Neural cell (in vitro differentiated cells): ENCODE results near the gene POU2AF3. TPM values are rescaled to one million over a fixed set of nuclear protein-coding genes. Genes with fewer than 3 reads are reported as not detected.

Experiments used
- H2AFZ ChIP-seq: fragments of 200-600, 300-800 bp; sonication (generic), shearing (Covaris generic); 2 replicates; pipeline ENCODE4 v1.6.0; 2014; ENCODE audit warnings: low read depth, mild to moderate bottlenecking, antibody characterized with exemption, low read length, moderate library complexity
- H3F3A ChIP-seq: fragments of 200-600 bp; shearing (Covaris generic); 2 replicates; pipeline ENCODE4 v1.6.1; 2016; ENCODE audit warnings: mild to moderate bottlenecking, moderate library complexity, mixed read lengths, antibody characterized with exemption, low read length; ENCODE audit not compliant: insufficient read depth, poor library complexity, severe bottlenecking
- H3K27ac ChIP-seq: fragments of 200-600, 300-800 bp; sonication (generic), shearing (Covaris generic); 2 replicates; pipeline ENCODE4 v1.5.1; 2014; ENCODE audit warnings: mild to moderate bottlenecking, low read length, moderate library complexity
- H3K27me3 ChIP-seq: fragments of 300-800, 200-600 bp; sonication (generic), shearing (Covaris generic); 2 replicates; pipeline ENCODE4 v1.6.0; 2014; ENCODE audit warnings: mild to moderate bottlenecking, low read depth, low read length, moderate library complexity; ENCODE audit not compliant: insufficient read depth
- H3K36me3 ChIP-seq: fragments of 300-800, 200-600 bp; sonication (generic), shearing (Covaris generic); 2 replicates; pipeline ENCODE4 v1.5.1; 2014; ENCODE audit warnings: mild to moderate bottlenecking, antibody characterized with exemption, low read length, moderate library complexity; ENCODE audit not compliant: insufficient read depth
- H3K4me2 ChIP-seq: fragments of 300-800, 200-600 bp; sonication (generic), shearing (Covaris generic); 2 replicates; pipeline ENCODE4 v1.6.0; 2014; ENCODE audit warnings: mild to moderate bottlenecking, low read length
- H3K4me3 ChIP-seq: fragments of 300-800, 200-600 bp; sonication (generic), shearing (Covaris generic); 2 replicates; pipeline ENCODE4 v1.5.1; 2014; ENCODE audit warnings: mild to moderate bottlenecking, low read length, moderate library complexity
- H3K79me2 ChIP-seq: fragments of 200-600 bp; shearing (Covaris generic); replicated peaks from 2 replicates; pipeline ENCODE4 v1.6.0; 2014; ENCODE audit warnings: mild to moderate bottlenecking, low read length, moderate library complexity; ENCODE audit not compliant: insufficient read depth
- H3K9ac ChIP-seq: fragments of 300-800, 200-600 bp; sonication (generic), shearing (Covaris generic); 2 replicates; pipeline ENCODE4 v1.6.1; 2016; ENCODE audit warnings: mild to moderate bottlenecking, low read length, mixed read lengths
- H3K9me2 ChIP-seq: fragments of 200-600 bp; shearing (Covaris generic); 2 replicates; pipeline ENCODE4 v1.6.1; 2016; ENCODE audit warnings: mild to moderate bottlenecking, low read length, mixed read lengths; ENCODE audit not compliant: insufficient read depth
- H3K9me3 ChIP-seq: fragments of 200-600, 300-800 bp; sonication (generic), shearing (Covaris generic); 2 replicates; pipeline ENCODE4 v1.6.1; 2016; ENCODE audit warnings: mild to moderate bottlenecking, mixed run types, low read length, moderate library complexity, mixed read lengths
- H4K20me1 ChIP-seq: fragments of 200-600 bp; shearing (Covaris generic); 2 replicates; pipeline ENCODE4 v1.6.1; 2016; ENCODE audit warnings: mild to moderate bottlenecking, mixed run types; ENCODE audit not compliant: insufficient read depth
- EP300 ChIP-seq: fragments of 450-650 bp; conservative IDR thresholded peaks from 2 replicates; pipeline ENCODE4 v1.6.1; 2014; ENCODE audit warnings: antibody characterized with exemption, mild to moderate bottlenecking, moderate library complexity; ENCODE audit not compliant: poor library complexity, severe bottlenecking
- EZH2 ChIP-seq: fragments of 200-600, 300-800 bp; shearing (Covaris generic), sonication (generic); IDR thresholded peaks from 2 replicates; pipeline ENCODE4 v1.6.1; 2014; ENCODE audit warnings: antibody characterized with exemption, low read length, borderline replicate concordance, mild to moderate bottlenecking; ENCODE audit not compliant: insufficient read depth, poor library complexity, severe bottlenecking
- MXI1 ChIP-seq: fragments of 450-650 bp; conservative IDR thresholded peaks from 2 replicates; pipeline ENCODE4 v1.6.1; 2014; ENCODE audit warnings: antibody characterized with exemption, mild to moderate bottlenecking; ENCODE audit not compliant: poor library complexity, severe bottlenecking
- POLR2AphosphoS5 ChIP-seq: IDR thresholded peaks from 2 replicates; pipeline ENCODE4 v1.6.1; 2012
- RAD21 ChIP-seq: fragments of 450-650 bp; conservative IDR thresholded peaks from 2 replicates; pipeline ENCODE4 v1.6.1; 2014; ENCODE audit warnings: antibody characterized with exemption, mild to moderate bottlenecking, moderate library complexity
- REST ChIP-seq: IDR thresholded peaks from 2 replicates; pipeline ENCODE4 v1.6.1; 2012; ENCODE audit warnings: borderline replicate concordance
- SMC3 ChIP-seq: fragments of 450-650 bp; conservative IDR thresholded peaks from 2 replicates; pipeline ENCODE4 v1.6.1; 2014; ENCODE audit warnings: antibody characterized with exemption, mild to moderate bottlenecking, moderate library complexity; ENCODE audit not compliant: poor library complexity
- TAF1 ChIP-seq: IDR thresholded peaks from 2 replicates; pipeline ENCODE4 v1.6.1; 2012; ENCODE audit warnings: low read depth
- polyA plus RNA-seq: library from polyadenylated mRNA; depleted of rRNA; stranded (reverse); fragments of >200 nt; gene quantifications from 2 replicates; pipeline ENCODE4 v1.2.3, GENCODE V29; 2014
- TF ChIP-seq, protein P1 (sequence below): fragments of 450-650 bp; IDR thresholded peaks from 2 replicates; pipeline ENCODE4 v1.5.1; 2014; ENCODE audit warnings: antibody characterized with exemption, mild to moderate bottlenecking, moderate library complexity; ENCODE audit not compliant: poor library complexity, severe bottlenecking

Gene POU2AF3
- polyA plus RNA-seq, 1 donor from 2014 or later = not detected

- Histone ChIP-seq H2AFZ (no peak overlapping the region), H3K9me3 (no peaks in the 10 kb centered on the region), H3K9ac (no peak overlapping the region), H3K36me3 (no peaks in the 10 kb centered on the region), H3K4me2 (no peak overlapping the region), H3K9me2 (no peaks in the 10 kb centered on the region), H3K27me3 (no peaks in the 10 kb centered on the region), H3F3A (no peaks in the 10 kb centered on the region), H3K4me3 (no peak overlapping the region), H3K79me2 (no peaks in the 10 kb centered on the region), H4K20me1 (no peaks in the 10 kb centered on the region), H3K27ac (no peak overlapping the region)
- TF ChIP-seq MXI1 (no peak), RAD21 (no peak), TAF1 (no peak), EP300 (no peak), SMC3 (no peak), EZH2 (no peak)
- TF ChIP-seq, protein P1, sequence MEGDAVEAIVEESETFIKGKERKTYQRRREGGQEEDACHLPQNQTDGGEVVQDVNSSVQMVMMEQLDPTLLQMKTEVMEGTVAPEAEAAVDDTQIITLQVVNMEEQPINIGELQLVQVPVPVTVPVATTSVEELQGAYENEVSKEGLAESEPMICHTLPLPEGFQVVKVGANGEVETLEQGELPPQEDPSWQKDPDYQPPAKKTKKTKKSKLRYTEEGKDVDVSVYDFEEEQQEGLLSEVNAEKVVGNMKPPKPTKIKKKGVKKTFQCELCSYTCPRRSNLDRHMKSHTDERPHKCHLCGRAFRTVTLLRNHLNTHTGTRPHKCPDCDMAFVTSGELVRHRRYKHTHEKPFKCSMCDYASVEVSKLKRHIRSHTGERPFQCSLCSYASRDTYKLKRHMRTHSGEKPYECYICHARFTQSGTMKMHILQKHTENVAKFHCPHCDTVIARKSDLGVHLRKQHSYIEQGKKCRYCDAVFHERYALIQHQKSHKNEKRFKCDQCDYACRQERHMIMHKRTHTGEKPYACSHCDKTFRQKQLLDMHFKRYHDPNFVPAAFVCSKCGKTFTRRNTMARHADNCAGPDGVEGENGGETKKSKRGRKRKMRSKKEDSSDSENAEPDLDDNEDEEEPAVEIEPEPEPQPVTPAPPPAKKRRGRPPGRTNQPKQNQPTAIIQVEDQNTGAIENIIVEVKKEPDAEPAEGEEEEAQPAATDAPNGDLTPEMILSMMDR = no peak
These were observed 8.0 kb downstream of the POU2AF3 start for GRCh38 chr11:111306321-111306720.

GRCh38 chr11:111307472-111308108 is 9.2 kb downstream of the POU2AF3 start:
- H3K4me3 ChIP-seq = no peak overlapping the region
- H3K27me3 ChIP-seq = no peaks in the 10 kb centered on the region
- no peaks in the 10 kb centered on the region for H3K9me2 ChIP-seq
- H3F3A ChIP-seq = no peaks in the 10 kb centered on the region
- TF ChIP-seq EP300 (no peak), POLR2AphosphoS5 (no peak), SMC3 (no peak), TAF1 (no peak), REST (no peak), MXI1 (no peak), RAD21 (no peak), EZH2 (no peak)
- TF ChIP-seq, protein P1 = no peak
- no peaks in the 10 kb centered on the region for H3K36me3 ChIP-seq
- no peak overlapping the region for H3K27ac ChIP-seq
- no peaks in the 10 kb centered on the region for H3K9me3 ChIP-seq
- no peak overlapping the region for H3K4me2 ChIP-seq
- no peaks in the 10 kb centered on the region for H3K79me2 ChIP-seq
- H4K20me1 ChIP-seq = no peaks in the 10 kb centered on the region
- no peak overlapping the region for H3K9ac ChIP-seq
- no peak overlapping the region for H2AFZ ChIP-seq
